ENCODE results near the gene GTPBP10. TPM values are rescaled to one million over a fixed set of nuclear protein-coding genes. Genes with fewer than 3 reads are reported as not detected.

GTPBP10 gene
- total and polyA plus RNA-seq, 9 of the 15 experiments (the other 6 are each of a cell fraction or from before 2014, with no cell fraction given) = 34.6 to 89.8 (median 76.4) TPM

- TF ChIP-seq ZMIZ1 (IDR thresholded peaks at IDR 0.05; ENCODE audit: low read depth in 2 of 2, low read length in 2 of 2) = no peak
- no peak for TF ChIP-seq GABPA (tag; conservative IDR thresholded peaks at IDR 0.05; ENCODE audit: low read depth)
- no peak for TF ChIP-seq MTF1 (CRISPR knock-in tag; IDR thresholded peaks at IDR 0.05; ENCODE audit: borderline replicate concordance)
- TF ChIP-seq BHLHE40 (IDR thresholded peaks at IDR 0.05; ENCODE audit: low read length) = no peak
- TF ChIP-seq CC2D1A (IDR thresholded peaks at IDR 0.05) = no peak
- TF ChIP-seq EGR1 (conservative IDR thresholded peaks at IDR 0.05) = no peak
- no peak for TF ChIP-seq MED1 (CRISPR knock-in tag; IDR thresholded peaks at IDR 0.05; ENCODE audit: borderline replicate concordance)
- TF ChIP-seq TAF1 (IDR thresholded peaks at IDR 0.05; ENCODE audit: control insufficient read depth, extremely low read depth, insufficient read depth, low read length, severe bottlenecking) = no peak
- TF ChIP-seq CBX2 (IDR thresholded peaks at IDR 0.05; ENCODE audit: insufficient read depth, low read length, poor library complexity, severe bottlenecking) = no peak
- no peak for TF ChIP-seq ZNF277 (CRISPR knock-in tag; IDR thresholded peaks at IDR 0.05; ENCODE audit: borderline replicate concordance)
Observed at GRCh38 chr7:90320418-90320800, 26.1 kb upstream of the GTPBP10 start (continued).
